NCI-H146 (cell line): Measurements from ENCODE around the gene IL17RA.

Experiments used
- DNase-seq: peaks from one replicate; lab custom pipeline; 2025; lab: John Stamatoyannopoulos, UW

IL17RA gene

DNA sequence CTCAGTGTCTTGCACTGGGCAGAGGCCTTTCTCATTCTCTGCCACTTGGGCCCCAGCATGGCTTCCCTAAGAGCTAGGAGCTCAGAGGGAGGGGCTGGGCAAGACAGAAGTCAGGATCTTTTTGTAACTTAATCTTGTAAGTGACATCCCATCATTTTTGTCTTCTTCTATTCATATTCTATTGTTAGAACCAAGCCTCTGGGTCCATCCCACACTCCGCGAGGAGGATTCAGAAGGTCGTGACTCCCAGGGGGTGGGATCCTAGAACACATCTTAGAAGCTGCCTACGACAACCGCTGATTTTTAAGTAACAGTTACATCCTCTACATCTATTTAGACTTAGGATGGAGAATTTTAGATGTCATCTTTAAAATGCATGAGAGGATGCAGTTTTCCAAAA lies 1.5 kb upstream of the IL17RA start:
- DNase-seq: no peak

GRCh38 chr22:17083811-17084441 lies 874 bp upstream of the IL17RA start:
- DNase-seq: no peak

GRCh38 chr22:17085277-17086181 lies 729 bp downstream of the IL17RA start:
- peak; percentile 19 for DNase-seq

- DNase-seq: no peak
These were observed 1.5 kb downstream of the IL17RA start for GRCh38 chr22:17086296-17086695.

GRCh38 chr22:17086788-17087497 lies 2.1 kb downstream of the IL17RA start:
- no peak for DNase-seq

DNA sequence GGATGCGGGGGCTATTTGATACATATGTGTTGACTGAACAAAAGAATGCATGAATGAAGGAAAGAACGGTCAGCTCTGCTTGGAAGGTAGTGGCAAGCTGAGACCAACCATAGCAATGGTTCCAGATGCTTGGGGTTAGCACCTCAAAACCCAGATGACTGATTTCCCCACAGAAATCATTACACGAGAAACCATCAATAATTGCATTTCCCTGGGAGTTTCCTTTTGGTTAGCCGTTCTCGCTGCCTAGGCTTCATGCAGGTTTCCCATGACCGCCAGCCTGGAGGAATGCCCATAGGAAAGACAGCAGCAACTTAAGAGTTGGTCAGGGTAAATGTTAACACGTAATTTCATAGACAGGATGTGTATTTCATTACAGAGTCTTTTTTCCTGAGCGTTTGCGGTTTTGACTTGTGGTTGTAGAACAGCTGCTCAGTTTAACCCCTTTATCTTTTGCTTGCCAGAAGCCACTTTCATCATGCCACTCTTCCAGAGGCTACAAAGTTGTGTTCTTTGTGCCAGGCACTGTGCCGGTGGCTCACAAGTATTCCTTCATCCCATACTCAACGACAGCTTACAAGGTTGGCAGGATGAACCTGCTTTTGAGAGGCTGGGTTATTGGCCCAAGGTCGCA lies 2.8 kb downstream of the IL17RA start:
- no peak for DNase-seq

GRCh38 chr22:17090550-17090949 lies 5.8 kb downstream of the IL17RA start:
- no peak for DNase-seq

DNA sequence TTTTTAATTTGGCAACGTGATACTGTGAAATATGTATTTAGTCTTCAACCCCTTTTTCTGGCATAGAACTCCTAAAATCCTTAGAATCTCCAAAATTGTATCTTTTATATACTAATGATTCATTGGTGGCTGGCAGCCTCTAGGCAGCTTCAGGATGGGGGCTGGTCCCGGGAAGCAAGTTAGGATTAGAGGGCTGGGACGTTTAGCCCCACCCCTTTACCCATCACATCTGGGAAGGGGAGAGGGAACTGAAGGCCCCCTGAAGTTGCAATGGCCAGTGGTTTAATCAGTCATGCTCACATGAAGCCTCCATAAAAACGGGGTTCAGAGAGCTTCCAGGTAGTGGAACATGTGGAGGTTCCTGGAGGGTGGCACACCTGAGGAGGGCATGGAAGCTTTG lies 7.1 kb downstream of the IL17RA start:
- no peak for DNase-seq

GRCh38 chr22:17093081-17093480 lies 8.3 kb downstream of the IL17RA start:
- DNase-seq: no peak

DNA sequence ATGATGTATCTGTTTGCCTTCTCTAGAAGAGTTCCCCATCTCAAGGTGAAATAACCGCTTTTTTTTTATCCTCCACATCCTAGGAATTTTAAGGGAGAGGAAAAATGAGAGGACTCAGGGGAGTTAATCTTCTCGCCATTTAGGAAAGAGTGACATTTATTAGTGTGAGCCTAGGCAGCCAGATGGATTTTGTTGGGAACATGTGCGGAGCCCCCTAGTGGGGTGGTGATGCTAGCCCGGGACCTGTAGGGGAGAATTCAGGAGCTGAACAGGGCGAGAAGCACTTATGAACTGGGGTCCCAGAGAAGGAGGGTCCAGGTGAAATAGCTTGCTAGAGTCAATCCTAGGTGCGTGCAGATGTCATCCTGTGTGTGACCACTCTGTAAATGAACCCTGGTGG lies 10.7 kb downstream of the IL17RA start:
- DNase-seq: no peak

DNA sequence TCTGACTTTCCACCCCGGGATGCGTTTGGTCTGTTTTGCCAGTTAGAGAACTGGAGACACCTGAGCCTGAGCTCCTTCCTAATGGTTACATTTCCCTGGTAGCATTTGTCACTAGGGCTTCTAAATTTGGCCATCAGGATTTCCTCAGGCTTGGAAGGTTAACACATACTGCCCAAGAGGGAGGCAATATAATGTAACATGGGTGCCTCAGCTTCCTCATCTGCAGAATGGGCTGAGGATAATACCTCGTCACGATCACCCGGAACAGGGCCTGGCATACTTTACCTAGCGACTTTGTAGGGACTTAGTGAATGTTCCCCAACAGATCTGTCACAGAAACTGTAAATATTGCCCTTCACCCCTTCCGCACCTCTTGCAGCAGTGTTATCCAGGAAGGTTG lies 11.3 kb downstream of the IL17RA start:
- no peak for DNase-seq

GRCh38 chr22:17097062-17097461 lies 12.3 kb downstream of the IL17RA start:
- DNase-seq: no peak

- DNase-seq: no peak
These were observed 12.9 kb downstream of the IL17RA start for GRCh38 chr22:17097701-17098100.

DNA sequence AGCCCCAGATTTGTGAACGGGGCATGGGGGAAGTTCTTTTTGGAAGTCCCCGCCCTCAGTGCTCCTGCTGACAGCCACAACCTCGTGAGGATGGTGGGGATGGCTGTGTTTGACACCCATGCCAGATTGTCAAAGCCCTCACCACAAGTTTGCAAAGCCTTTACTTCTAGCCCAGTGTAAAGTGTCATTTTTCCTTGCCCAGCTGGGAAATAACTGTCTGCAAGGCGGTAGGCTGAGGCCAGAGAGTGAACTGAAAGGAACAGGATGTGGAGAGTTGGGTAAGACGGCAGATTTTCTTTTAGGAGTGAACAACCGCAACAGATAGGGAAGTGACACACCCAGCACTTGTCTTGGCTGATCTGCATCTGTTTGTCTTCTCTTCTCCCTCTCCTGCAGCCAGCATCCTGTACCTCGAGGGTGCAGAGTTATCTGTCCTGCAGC lies 13.6 kb downstream of the IL17RA start:
- no peak for DNase-seq

GRCh38 chr22:17100621-17101020 lies 15.8 kb downstream of the IL17RA start:
- no peak for DNase-seq

DNA sequence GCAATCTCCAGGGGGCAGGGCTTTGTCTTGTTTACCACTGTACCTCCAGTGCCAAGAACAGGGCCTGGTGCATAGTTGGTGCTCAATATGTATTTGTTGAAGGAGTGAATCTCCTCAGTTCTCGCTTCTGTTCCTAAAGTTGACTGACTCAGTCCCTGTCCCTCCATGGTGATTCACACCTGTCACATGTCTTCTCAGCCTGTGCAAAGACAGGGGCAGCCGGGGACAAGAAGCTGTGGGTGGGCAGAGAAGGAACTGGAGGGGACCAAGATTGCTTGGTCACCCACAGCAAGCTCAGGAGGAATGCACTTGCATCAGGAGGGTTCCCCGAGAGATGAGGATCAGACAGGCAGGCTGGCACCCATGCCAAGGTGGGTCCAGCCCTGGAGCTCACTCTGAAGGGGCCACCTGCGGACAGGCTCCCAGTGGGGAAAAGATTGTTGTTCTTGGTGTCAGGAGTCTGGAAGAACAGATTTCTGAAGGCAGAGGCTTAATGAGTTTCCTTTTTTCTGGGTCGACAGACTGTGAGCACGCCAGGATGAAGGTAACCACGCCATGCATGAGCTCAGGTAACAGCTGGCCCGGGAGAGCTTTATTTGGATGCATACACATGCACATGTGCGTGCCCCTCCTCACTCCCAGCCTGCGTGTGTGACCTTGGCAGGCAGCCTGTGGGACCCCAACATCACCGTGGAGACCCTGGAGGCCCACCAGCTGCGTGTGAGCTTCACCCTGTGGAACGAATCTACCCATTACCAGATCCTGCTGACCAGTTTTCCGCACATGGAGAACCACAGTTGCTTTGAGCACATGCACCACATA lies 16.9 kb downstream of the IL17RA start:
- no peak for DNase-seq

DNA sequence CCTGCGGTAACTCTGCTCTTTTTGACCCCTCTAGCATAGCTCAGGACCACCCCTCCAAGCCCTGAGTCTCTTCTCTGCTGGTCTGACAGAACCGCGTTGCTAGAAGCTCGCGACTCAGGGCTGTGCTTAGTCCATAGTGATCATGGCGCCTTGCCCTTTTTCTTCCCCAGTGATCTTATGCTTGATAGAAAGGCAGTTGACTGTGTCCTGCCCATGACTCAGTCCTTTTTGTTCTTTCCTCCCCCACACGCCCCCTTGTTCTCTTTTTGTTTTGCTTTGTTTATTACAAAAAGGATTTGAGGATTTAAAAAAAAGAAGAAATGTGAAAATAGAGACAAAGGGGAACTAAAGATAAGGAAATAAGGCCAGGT lies 17.5 kb downstream of the IL17RA start:
- DNase-seq: no peak

DNA sequence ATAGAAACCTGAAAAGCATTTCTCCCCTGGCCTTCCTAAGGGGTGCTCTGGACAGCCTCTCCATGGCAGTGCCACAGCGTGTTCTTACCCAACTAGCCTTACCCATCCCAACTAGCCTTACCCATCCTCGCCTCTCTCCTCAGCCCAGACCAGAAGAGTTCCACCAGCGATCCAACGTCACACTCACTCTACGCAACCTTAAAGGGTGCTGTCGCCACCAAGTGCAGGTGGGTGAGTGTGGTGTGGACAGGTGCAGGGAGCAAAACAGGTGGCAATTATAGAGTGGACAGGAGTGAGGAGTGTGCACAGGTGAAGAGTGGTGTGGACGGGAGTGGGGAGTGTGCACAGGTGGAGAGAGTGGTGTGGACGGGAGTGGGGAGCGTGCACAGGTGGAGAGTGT lies 18.6 kb downstream of the IL17RA start:
- DNase-seq: no peak

GRCh38 chr22:17104336-17104935 lies 19.6 kb downstream of the IL17RA start:
- no peak for DNase-seq

- DNase-seq: no peak
These were observed 20.6 kb downstream of the IL17RA start for GRCh38 chr22:17105143-17106129.
